HCT116 (cell line): Measurements from ENCODE around the gene PAX5.

Experiments
- RAD21 ChIP-seq: IDR thresholded peaks from 2 replicates; pipeline ENCODE4 v1.6.1; 2012; ENCODE audit warnings: low read depth, mild to moderate bottlenecking
- ZFX ChIP-seq: fragments of 450-650 bp; IDR thresholded peaks from 2 replicates; pipeline ENCODE4 v1.6.1; 2017
- TF ChIP-seq, protein P1 (sequence below): IDR thresholded peaks from 2 replicates; pipeline ENCODE4 v1.6.1; 2012; ENCODE audit warnings: low read depth
- TF ChIP-seq, protein P2 (sequence below), 3 experiments: fragments of 200-600 bp in 1 of 3; sonication (generic) in 1 of 3; IDR thresholded peaks in 2 of 3; conservative IDR thresholded peaks in 1 of 3; 2 replicates each; pipeline ENCODE4 v1.5.1; 2012 to 2017; ENCODE audit warnings: low read depth in 2 of 3, low read length in 2 of 3, antibody characterized with exemption in 1 of 3, borderline replicate concordance in 1 of 3, control low read depth in 1 of 3, mild to moderate bottlenecking in 1 of 3, mixed read lengths in 1 of 3, mixed run types in 1 of 3, moderate library complexity in 1 of 3; ENCODE audit not compliant: insufficient read depth in 1 of 3
- TF ChIP-seq, protein P3 (sequence below): IDR thresholded peaks from 2 replicates; pipeline ENCODE4 v1.6.1; 2012

DNA sequence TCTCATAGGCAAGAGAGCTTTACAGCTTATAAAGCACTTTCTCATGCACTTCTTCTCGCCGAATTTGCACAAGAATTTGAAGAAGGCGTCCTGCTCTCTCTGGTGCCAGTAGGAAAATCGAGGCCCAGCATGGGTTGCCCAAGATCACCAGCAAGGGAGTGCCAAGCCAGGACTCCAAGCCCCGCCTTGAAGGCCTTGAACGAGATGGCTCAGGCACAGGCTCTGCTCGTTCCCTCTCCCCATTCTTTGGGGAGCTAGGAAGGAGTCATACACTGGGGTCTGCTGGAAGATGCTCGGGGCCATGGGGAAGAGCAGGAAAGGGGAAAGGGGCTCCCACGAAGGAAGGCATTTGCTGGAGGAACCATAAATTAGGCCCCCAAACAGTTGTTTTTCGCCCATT lies 46.7 kb downstream of the PAX5 start:
- TF ChIP-seq, protein P1, sequence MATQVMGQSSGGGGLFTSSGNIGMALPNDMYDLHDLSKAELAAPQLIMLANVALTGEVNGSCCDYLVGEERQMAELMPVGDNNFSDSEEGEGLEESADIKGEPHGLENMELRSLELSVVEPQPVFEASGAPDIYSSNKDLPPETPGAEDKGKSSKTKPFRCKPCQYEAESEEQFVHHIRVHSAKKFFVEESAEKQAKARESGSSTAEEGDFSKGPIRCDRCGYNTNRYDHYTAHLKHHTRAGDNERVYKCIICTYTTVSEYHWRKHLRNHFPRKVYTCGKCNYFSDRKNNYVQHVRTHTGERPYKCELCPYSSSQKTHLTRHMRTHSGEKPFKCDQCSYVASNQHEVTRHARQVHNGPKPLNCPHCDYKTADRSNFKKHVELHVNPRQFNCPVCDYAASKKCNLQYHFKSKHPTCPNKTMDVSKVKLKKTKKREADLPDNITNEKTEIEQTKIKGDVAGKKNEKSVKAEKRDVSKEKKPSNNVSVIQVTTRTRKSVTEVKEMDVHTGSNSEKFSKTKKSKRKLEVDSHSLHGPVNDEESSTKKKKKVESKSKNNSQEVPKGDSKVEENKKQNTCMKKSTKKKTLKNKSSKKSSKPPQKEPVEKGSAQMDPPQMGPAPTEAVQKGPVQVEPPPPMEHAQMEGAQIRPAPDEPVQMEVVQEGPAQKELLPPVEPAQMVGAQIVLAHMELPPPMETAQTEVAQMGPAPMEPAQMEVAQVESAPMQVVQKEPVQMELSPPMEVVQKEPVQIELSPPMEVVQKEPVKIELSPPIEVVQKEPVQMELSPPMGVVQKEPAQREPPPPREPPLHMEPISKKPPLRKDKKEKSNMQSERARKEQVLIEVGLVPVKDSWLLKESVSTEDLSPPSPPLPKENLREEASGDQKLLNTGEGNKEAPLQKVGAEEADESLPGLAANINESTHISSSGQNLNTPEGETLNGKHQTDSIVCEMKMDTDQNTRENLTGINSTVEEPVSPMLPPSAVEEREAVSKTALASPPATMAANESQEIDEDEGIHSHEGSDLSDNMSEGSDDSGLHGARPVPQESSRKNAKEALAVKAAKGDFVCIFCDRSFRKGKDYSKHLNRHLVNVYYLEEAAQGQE: no peak
- TF ChIP-seq, protein P2, sequence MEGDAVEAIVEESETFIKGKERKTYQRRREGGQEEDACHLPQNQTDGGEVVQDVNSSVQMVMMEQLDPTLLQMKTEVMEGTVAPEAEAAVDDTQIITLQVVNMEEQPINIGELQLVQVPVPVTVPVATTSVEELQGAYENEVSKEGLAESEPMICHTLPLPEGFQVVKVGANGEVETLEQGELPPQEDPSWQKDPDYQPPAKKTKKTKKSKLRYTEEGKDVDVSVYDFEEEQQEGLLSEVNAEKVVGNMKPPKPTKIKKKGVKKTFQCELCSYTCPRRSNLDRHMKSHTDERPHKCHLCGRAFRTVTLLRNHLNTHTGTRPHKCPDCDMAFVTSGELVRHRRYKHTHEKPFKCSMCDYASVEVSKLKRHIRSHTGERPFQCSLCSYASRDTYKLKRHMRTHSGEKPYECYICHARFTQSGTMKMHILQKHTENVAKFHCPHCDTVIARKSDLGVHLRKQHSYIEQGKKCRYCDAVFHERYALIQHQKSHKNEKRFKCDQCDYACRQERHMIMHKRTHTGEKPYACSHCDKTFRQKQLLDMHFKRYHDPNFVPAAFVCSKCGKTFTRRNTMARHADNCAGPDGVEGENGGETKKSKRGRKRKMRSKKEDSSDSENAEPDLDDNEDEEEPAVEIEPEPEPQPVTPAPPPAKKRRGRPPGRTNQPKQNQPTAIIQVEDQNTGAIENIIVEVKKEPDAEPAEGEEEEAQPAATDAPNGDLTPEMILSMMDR (IDR thresholded peaks at IDR 0.05 in 2 of 3, conservative IDR thresholded peaks at IDR 0.05 in 1 of 3; ENCODE audit: borderline replicate concordance in 1 of 3, insufficient read depth in 1 of 3, low read depth in 2 of 3, low read length in 2 of 3): no peak
- TF ChIP-seq, protein P3, sequence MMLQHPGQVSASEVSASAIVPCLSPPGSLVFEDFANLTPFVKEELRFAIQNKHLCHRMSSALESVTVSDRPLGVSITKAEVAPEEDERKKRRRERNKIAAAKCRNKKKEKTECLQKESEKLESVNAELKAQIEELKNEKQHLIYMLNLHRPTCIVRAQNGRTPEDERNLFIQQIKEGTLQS: no peak
- TF ChIP-seq ZFX: no peak
- TF ChIP-seq RAD21: no peak
